Adrenal gland (tissue), 12 donors: ENCODE measurements around the gene CDCA4. TPM values are rescaled to one million over a fixed set of nuclear protein-coding genes. Genes with fewer than 3 reads are reported as not detected.
"Not testable (repeated sequence)": the region's sequence is repeated elsewhere in the genome, so short reads cannot be mapped to it uniquely, and the experiment has no call there.

Source experiments
- DNase-seq, 7 donors: peaks; one replicate each; pipeline ENCODE4 v3.0.0-alpha.2; 2019 to 2020
- H3K27ac ChIP-seq, 5 donors: fragments of 200-600 bp; sonication (generic) in 4 of 5; 1 replicate in 3 of 5; 2 replicates in 2 of 5; pipeline versions ENCODE4 v1.5.1 to v1.8.0; 2016 to 2020; ENCODE audit warnings: mild to moderate bottlenecking in 1 of 5
- H3K27me3 ChIP-seq: fragments of 200-600 bp; 2 replicates; pipeline ENCODE4 v1.8.0; 2021
- H3K36me3 ChIP-seq, 2 donors: fragments of 200-600 bp; replicated peaks in 1 of 2; 1 replicate in 1 of 2; 2 replicates in 1 of 2; pipeline versions ENCODE4 v1.5.1 to v1.8.0; 2018 to 2022
- H3K4me1 ChIP-seq, 2 donors: fragments of 200-600 bp; replicated peaks in 1 of 2; 1 replicate in 1 of 2; 2 replicates in 1 of 2; pipeline versions ENCODE4 v1.5.1 to v1.8.0; 2018 to 2021
- H3K4me3 ChIP-seq, 4 donors: fragments of 200-600 bp; sonication (generic) in 3 of 4; one replicate each; pipeline ENCODE4 v1.5.1; 2016 to 2018
- H3K9me3 ChIP-seq, 3 donors: fragments of 200-600 bp; sonication (generic) in 1 of 3; replicated peaks in 1 of 3; 1 replicate in 2 of 3; 2 replicates in 1 of 3; pipeline versions ENCODE4 v1.5.1 to v1.8.0; 2016 to 2021
- POLR2A ChIP-seq, 2 donors: fragments of 450-650 bp; IDR thresholded peaks; one replicate each; pipeline ENCODE4 v1.6.1; 2017; ENCODE audit warnings: antibody characterized with exemption in 2 of 2, mild to moderate bottlenecking in 2 of 2, moderate library complexity in 1 of 2
- WGBS, 4 donors: extraction: QIAGEN DNeasy Blood & Tissue Kit in 2 of 4; methylation state at CpG; one replicate each; pipeline versions ENCODE4 v1.1.5 to v1.1.7; 2013 to 2017; 5-methylcytosine and 5-hydroxymethylcytosine counted together
- intact Hi-C, 2 donors: fragments of 100-400 bp; cut with DNase I; formaldehyde crosslinking; loops; one replicate each; pipeline versions ENCODE4 v1.14.1 to v1.15.0; 2022 to 2023
- polyA plus RNA-seq, 3 donors: library from polyadenylated mRNA; stranded (reverse); fragments of 200-250 nt in 2 of 3; fragments of 350-450 nt in 1 of 3; fragmentation: Illumina TruSeq in 1 of 3; extraction: RNeasy Lipid Tissue Mini Kit (QIAGEN cat#74804) in 1 of 3; gene quantifications; one replicate each; pipeline ENCODE4 v1.2.3, GENCODE V29; 2013 to 2014
- total RNA-seq, 9 donors: library from RNA; depleted of rRNA in 4 of 9; stranded (reverse); fragments of >200 nt in 4 of 9; fragments of 120-200 nt in 1 of 9; fragmentation: NEBNext Ultra II Directional in 1 of 9; extraction: Animal tissue kit (Norgen Biotek cat#: 25700) in 1 of 9; gene quantifications; one replicate each; pipeline versions ENCODE4 v1.1.0 to v1.2.4, GENCODE V29; 2013 to 2023
- TF ChIP-seq, protein P1 (sequence below), 6 experiments: fragments of 450-650 bp in 4 of 6; fragments of 200-600 bp in 2 of 6; sonication (generic) in 1 of 6; IDR thresholded peaks; 1 replicate in 5 of 6; 2 replicates in 1 of 6; pipeline versions ENCODE4 v1.5.1 to v1.8.0; 2016 to 2021; ENCODE audit warnings: antibody characterized with exemption in 6 of 6, mild to moderate bottlenecking in 2 of 6, moderate library complexity in 1 of 6
- donor health status: healthy with polysubstance abuse.
- donor health status: Bipolar disorder and iron deficiency.
- donor health status: DM: yes; HTN: yes; CAD: no.
- donor health status: DM: no; HTN: no; CAD: no.
- donor health status: DM: no; HTN: no; CAD: no.
- donor health status: DM: yes; HTN: yes; CAD: no.

Gene CDCA4
- total and polyA plus RNA-seq, 12 donors = 0.66 to 10.5 (median 4.1) TPM

DNA sequence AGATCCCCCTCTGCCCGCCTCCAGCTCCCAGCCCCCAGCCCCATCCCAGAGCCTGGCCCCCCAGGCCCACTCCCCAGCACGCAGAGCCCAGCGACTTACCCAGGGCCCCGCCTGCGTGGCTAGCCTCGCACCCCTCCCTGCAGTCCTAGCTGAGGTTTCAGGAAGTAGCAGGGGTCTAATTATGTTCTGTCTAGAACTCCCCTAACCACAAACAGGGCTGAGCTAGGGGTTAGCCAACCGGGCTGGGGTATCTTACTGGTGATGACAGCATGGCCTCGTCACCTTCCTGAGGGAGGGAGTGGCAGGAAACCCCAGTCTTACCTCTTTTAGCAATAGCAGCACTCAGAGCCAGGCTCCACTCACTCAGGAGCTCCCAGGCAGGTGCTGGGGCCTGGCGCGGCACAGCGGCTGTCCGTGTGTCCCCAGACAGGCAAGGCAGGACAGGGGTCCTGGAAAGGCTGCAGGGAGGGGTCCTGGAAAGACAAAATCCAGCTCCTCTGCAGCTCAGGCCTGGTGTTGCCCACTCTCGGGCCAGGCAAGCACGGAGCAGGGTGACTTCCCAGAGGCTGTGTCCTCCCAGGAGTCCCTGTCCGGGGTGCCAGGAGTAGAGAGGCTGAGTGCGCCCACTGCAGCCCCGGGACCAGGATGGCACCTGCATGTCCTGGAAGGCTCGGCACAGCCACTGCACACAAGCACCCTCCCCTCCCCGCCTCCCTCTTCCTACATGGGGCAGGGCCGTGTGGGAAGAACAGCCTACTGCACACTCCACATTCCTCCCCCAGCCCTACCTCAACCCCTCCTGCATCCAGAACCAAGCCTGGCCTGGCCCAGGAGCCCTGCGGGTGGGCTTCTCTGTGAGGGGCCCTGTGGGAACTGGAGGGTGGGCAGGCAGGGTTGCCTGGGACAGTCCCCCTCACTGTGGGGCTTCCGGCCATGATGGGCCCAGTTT is 44.7 kb upstream of the CDCA4 start, which contains the start of gene GPR132:
Gene GPR132, minus strand, starts transcription at position 151 of the 949 bp plus-strand sequence. CDS start 10,010 bp downstream, outside the sequence.
- peak in 5 of 7 donors; percentile 44 to 76 (median 60) for DNase-seq
- Histone ChIP-seq H3K27me3 (no peaks in the 10 kb centered on the region), H3K4me1 (peaks cover 0 to 4% of the 10 kb centered on the region in 2 donors), H3K27ac (peak within 1 kb of the TSS in 3 of 5 donors; percentile 44 to 81 (median 47)), H3K4me3 (peak within 1 kb of the TSS in 1 of 4 donors; percentile 38), H3K9me3 (no peaks in the 10 kb centered on the region), H3K36me3 (no peaks in the 10 kb centered on the region)
- 48 to 64% (median 59%) methylated on average over 8 to 22 of the region's 22 CpGs for WGBS, 4 donors
- TF ChIP-seq, protein P1, sequence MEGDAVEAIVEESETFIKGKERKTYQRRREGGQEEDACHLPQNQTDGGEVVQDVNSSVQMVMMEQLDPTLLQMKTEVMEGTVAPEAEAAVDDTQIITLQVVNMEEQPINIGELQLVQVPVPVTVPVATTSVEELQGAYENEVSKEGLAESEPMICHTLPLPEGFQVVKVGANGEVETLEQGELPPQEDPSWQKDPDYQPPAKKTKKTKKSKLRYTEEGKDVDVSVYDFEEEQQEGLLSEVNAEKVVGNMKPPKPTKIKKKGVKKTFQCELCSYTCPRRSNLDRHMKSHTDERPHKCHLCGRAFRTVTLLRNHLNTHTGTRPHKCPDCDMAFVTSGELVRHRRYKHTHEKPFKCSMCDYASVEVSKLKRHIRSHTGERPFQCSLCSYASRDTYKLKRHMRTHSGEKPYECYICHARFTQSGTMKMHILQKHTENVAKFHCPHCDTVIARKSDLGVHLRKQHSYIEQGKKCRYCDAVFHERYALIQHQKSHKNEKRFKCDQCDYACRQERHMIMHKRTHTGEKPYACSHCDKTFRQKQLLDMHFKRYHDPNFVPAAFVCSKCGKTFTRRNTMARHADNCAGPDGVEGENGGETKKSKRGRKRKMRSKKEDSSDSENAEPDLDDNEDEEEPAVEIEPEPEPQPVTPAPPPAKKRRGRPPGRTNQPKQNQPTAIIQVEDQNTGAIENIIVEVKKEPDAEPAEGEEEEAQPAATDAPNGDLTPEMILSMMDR (IDR thresholded peaks at IDR 0.05) = no peak
- peak; percentile 18 to 24 for TF ChIP-seq POLR2A (IDR thresholded peaks at IDR 0.05)
- intact Hi-C loops = no loop called here

DNA sequence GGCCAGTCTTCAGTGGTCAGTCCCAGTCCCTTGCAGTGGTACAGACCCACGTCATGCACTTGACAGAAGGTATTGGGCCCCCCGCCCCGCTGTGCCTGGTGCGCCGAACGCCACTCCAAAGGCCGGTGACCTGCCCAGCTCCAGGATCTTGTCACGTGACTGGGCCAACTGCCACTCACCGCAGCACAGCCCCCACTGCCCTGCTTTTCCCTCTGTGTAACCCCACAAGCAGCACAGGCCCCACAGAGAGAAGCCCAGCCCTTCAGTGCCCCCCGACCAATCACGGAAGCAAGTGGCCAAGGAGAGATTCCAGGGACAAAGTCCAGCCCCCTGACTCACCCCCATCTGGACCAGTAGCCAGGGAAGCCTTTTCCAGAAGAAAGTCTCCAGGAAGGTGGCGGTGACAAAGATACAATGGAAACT is 43.8 kb upstream of the CDCA4 start:
- peak in 1 of 7 donors; percentile 16 for DNase-seq
- H3K4me1 ChIP-seq = peaks cover 0 to 4% of the 10 kb centered on the region in 2 donors

DNA sequence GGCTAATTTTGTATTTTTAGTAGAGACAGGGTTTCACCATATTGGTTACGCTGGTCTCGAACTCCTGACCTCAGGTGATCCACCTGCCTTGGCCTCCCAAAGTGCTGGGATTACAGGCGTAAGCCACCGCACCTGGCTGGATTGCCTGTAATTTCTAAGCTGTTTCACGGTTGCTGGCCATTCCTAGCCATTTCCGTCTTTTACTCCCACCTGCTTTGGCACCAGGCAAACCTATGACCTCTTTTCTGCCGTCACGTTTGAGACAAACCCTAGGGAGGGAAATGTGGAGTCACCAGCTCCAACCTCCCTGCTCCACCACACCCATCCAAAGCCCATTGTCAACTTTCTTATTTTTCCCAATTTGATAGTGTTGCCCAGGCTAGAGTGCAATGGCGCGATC is 43.1 kb upstream of the CDCA4 start:
- intact Hi-C loops = no loop called here
- no peak for TF ChIP-seq POLR2A (IDR thresholded peaks at IDR 0.05)
- TF ChIP-seq, protein P1 (IDR thresholded peaks at IDR 0.05) = no peak
- no peaks in the 10 kb centered on the region for H3K9me3 ChIP-seq
- no peak for DNase-seq
- peaks cover 0 to 4% of the 10 kb centered on the region in 2 donors for H3K4me1 ChIP-seq
- no peaks in the 10 kb centered on the region for H3K36me3 ChIP-seq
- H3K27me3 ChIP-seq = peaks cover 2% of the 10 kb centered on the region
- peak overlapping the region in 2 of 5 donors; percentile 44 to 81 for H3K27ac ChIP-seq
- 76 to 85% (median 80%) methylated on average over 10 of the region's 10 CpGs for WGBS, 4 donors
- H3K4me3 ChIP-seq = peak overlapping the region in 1 of 4 donors; percentile 38

More for the DNA sequence above, 43.8 kb upstream of the CDCA4 start:
- Histone ChIP-seq H3K36me3 (no peaks in the 10 kb centered on the region), H3K4me3 (peak overlapping the region in 1 of 4 donors; percentile 38), H3K9me3 (no peaks in the 10 kb centered on the region), H3K27me3 (no peaks in the 10 kb centered on the region), H3K27ac (peak overlapping the region in 3 of 5 donors; percentile 44 to 81 (median 47))
- WGBS, 4 donors = 38 to 69% (median 52%) methylated on average over 6 to 12 of the region's 12 CpGs
- intact Hi-C loops = no loop called here
- TF ChIP-seq, protein P1 (IDR thresholded peaks at IDR 0.05) = no peak
- no peak for TF ChIP-seq POLR2A (IDR thresholded peaks at IDR 0.05)

DNA sequence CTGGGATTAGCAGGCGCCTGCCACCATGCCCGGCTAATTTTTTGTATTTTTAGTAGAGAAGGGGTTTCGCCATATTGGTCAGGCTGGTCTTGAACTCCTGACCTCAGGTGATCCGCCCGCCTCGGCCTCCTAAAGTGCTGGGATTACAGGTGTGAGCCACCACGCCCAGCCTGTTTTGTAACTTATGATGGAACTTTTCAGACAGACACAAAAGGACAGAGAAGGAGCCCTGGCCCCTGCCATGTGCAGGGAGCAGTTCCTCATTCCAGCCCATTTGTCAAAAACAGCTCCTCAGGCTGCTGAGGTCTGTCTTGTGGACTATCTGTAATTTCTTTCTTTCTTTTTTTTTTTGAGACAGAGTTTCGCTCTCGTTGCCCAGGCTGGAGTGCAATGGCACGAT is 42.6 kb upstream of the CDCA4 start:
- H3K9me3 ChIP-seq, H3K36me3 ChIP-seq, H3K4me1 ChIP-seq, H3K27me3 ChIP-seq, H3K4me3 ChIP-seq, intact Hi-C loops: not testable (repeated sequence)
- 73 to 82% (median 77%) methylated on average over 10 of the region's 10 CpGs for WGBS, 4 donors
- peak in 1 of 7 donors; percentile 12 for DNase-seq
- H3K27ac ChIP-seq = peak overlapping the region in 1 of 5 donors; percentile 44
